GM10847 (cell line): ENCODE measurements around the gene TRIM41.

ENCODE experiments used
- POLR2A ChIP-seq: IDR thresholded peaks from 2 replicates; pipeline ENCODE4 v1.6.1; 2011; ENCODE audit not compliant: insufficient read length; ENCODE audit errors: extremely low read depth

The TRIM41 gene

GRCh38 chr5:181234455-181235306 lies 11.6 kb downstream of the TRIM41 start:
- peak; percentile 20 for TF ChIP-seq POLR2A

GRCh38 chr5:181235323-181235688 lies 12.2 kb downstream of the TRIM41 start:
- TF ChIP-seq POLR2A: no peak

- no peak for TF ChIP-seq POLR2A
Measured at GRCh38 chr5:181235689-181236366, 12.7 kb downstream of the TRIM41 start.

GRCh38 chr5:181236471-181236870 lies 13.4 kb downstream of the TRIM41 start:
- TF ChIP-seq POLR2A: no peak

GRCh38 chr5:181236954-181237641 lies 14.0 kb downstream of the TRIM41 start:
- no peak for TF ChIP-seq POLR2A

GRCh38 chr5:181237729-181238385 lies 14.8 kb downstream of the TRIM41 start:
- TF ChIP-seq POLR2A: peak; percentile 13

GRCh38 chr5:181239062-181239663 lies 16.1 kb downstream of the TRIM41 start:
- TF ChIP-seq POLR2A: no peak

GRCh38 chr5:181241393-181241975 lies 18.4 kb downstream of the TRIM41 start:
- TF ChIP-seq POLR2A: no peak

GRCh38 chr5:181242031-181242451 lies 19.0 kb downstream of the TRIM41 start:
- TF ChIP-seq POLR2A: no peak

- no peak for TF ChIP-seq POLR2A
Measured at GRCh38 chr5:181243018-181243563, 20.0 kb downstream of the TRIM41 start.

- TF ChIP-seq POLR2A: peak; percentile 91
Measured at GRCh38 chr5:181243564-181244343, 20.7 kb downstream of the TRIM41 start, which contains the start of gene RACK1. RACK1 (minus strand) TSS chr5:181243906; CDS start chr5:181243800, 106 bp downstream.

GRCh38 chr5:181245427-181246275 lies 22.6 kb downstream of the TRIM41 start:
- TF ChIP-seq POLR2A: no peak
